ENCODE data around the gene LAMTOR2.
"Not testable (repeated sequence)": the region's sequence is repeated elsewhere in the genome, so short reads cannot be mapped to it uniquely, and the experiment has no call there.

DNA sequence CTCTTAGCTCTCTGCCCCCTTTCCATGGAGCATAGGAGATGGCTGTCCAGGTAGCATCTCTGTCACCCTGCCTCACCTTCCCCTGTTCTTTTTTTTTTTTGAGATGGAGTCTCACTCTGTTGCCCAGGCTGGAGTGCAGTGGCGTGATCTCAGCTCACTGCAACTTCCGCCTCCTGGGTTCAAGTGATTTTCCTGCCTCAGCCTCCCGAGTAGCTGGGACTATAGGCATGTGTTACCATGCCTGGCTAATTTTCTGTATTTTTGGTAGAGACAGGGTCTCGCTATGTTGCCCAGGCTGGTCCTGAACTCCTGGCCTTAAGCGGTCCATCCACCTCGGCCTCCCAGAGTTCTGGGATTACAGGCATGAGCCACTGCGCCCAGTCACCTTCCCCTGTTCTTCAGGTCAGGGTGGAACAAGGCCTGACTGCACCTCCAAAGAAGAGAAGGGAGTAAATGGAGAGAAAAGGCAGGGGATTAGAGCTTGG is 16.8 kb downstream of the LAMTOR2 start:
- TF ChIP-seq, protein P1, sequence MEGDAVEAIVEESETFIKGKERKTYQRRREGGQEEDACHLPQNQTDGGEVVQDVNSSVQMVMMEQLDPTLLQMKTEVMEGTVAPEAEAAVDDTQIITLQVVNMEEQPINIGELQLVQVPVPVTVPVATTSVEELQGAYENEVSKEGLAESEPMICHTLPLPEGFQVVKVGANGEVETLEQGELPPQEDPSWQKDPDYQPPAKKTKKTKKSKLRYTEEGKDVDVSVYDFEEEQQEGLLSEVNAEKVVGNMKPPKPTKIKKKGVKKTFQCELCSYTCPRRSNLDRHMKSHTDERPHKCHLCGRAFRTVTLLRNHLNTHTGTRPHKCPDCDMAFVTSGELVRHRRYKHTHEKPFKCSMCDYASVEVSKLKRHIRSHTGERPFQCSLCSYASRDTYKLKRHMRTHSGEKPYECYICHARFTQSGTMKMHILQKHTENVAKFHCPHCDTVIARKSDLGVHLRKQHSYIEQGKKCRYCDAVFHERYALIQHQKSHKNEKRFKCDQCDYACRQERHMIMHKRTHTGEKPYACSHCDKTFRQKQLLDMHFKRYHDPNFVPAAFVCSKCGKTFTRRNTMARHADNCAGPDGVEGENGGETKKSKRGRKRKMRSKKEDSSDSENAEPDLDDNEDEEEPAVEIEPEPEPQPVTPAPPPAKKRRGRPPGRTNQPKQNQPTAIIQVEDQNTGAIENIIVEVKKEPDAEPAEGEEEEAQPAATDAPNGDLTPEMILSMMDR (IDR thresholded peaks at IDR 0.05): not testable (repeated sequence)
- not testable (repeated sequence) for TF ChIP-seq POLR2A (IDR thresholded peaks at IDR 0.05); POLR2AphosphoS5 (IDR thresholded peaks at IDR 0.05; ENCODE audit: insufficient read depth in 1 of 2, low read depth in 1 of 2)
